ENCODE results near the gene C13orf46. TPM values are rescaled to one million over a fixed set of nuclear protein-coding genes. Genes with fewer than 3 reads are reported as not detected.

The C13orf46 gene
- total and polyA plus RNA-seq, 2 of the 8 experiments (the other 6 are each of a cell fraction or from before 2014, with no cell fraction given): 0.23 to 0.28 TPM

DNA sequence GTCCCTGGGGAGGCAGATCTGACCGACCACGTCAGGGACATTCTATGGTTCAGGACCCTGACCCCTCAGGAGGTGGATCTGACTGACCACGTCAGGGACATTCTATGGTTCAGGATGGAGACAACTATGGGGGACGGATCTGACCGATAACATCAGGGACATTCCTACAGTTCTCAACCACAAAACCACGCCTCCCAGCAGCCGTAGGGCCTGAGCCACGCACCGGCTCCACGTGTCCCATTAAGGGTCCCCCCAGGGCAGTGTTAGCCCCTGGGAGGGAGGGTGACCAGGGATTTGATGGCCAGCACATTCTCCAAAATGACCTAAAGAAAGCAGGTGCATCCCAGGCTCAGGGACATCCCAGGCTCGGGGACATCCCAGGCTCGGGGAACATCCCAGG, 49.0 kb upstream of the C13orf46 start (continued):
- TF ChIP-seq, protein P1, sequence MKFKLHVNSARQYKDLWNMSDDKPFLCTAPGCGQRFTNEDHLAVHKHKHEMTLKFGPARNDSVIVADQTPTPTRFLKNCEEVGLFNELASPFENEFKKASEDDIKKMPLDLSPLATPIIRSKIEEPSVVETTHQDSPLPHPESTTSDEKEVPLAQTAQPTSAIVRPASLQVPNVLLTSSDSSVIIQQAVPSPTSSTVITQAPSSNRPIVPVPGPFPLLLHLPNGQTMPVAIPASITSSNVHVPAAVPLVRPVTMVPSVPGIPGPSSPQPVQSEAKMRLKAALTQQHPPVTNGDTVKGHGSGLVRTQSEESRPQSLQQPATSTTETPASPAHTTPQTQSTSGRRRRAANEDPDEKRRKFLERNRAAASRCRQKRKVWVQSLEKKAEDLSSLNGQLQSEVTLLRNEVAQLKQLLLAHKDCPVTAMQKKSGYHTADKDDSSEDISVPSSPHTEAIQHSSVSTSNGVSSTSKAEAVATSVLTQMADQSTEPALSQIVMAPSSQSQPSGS (IDR thresholded peaks at IDR 0.05; ENCODE audit: low read length): no peak
- TF ChIP-seq YY1 (IDR thresholded peaks at IDR 0.05; ENCODE audit: low read depth, low read length): no peak

Data from H1 (cell line).